Transverse colon (tissue), 4 donors: Measurements from ENCODE around the gene FXYD7. TPM values are rescaled to one million over a fixed set of nuclear protein-coding genes. Genes with fewer than 3 reads are reported as not detected.

ENCODE experiments used
- DNase-seq: peaks from one replicate; pipeline ENCODE4 v3.0.0-alpha.2; 2019
- H3K27ac ChIP-seq, 4 donors: fragments of 200-600 bp; sonication (generic); 2 replicates each; pipeline ENCODE4 v1.5.1; 2016 to 2018; ENCODE audit warnings: inconsistent platforms in 4 of 4
- H3K27me3 ChIP-seq: fragments of 200-600 bp; sonication (generic); 2 replicates; pipeline ENCODE4 v1.5.1; 2017; ENCODE audit warnings: inconsistent platforms
- H3K36me3 ChIP-seq, 4 donors: fragments of 200-600 bp; sonication (generic); 2 replicates each; pipeline ENCODE4 v1.5.1; 2017 to 2019; ENCODE audit warnings: inconsistent platforms in 4 of 4
- H3K4me1 ChIP-seq, 4 donors: fragments of 200-600 bp; sonication (generic); 2 replicates each; pipeline ENCODE4 v1.5.1; 2017 to 2020; ENCODE audit warnings: inconsistent platforms in 4 of 4
- H3K4me3 ChIP-seq, 4 donors: fragments of 200-600 bp; sonication (generic); 1 replicate in 1 of 4; 2 replicates in 3 of 4; pipeline versions ENCODE4 v1.5.1 to v1.6.1; 2017 to 2019; ENCODE audit warnings: inconsistent platforms in 4 of 4
- H3K9me3 ChIP-seq, 2 donors: fragments of 200-600 bp; sonication (generic); 2 replicates each; pipeline ENCODE4 v1.5.1; 2017 to 2019; ENCODE audit warnings: inconsistent platforms in 2 of 2
- EP300 ChIP-seq: sonication (generic); formaldehyde crosslinking; IDR thresholded peaks from one replicate; pipeline ENCODE4 v1.6.1; 2017; ENCODE audit warnings: antibody characterized with exemption, low read depth
- POLR2A ChIP-seq: fragments of 450-650 bp; IDR thresholded peaks from one replicate; pipeline ENCODE4 v1.6.1; 2016; ENCODE audit warnings: antibody characterized with exemption, mild to moderate bottlenecking, moderate library complexity
- POLR2AphosphoS5 ChIP-seq, 3 donors: sonication (generic); formaldehyde crosslinking; IDR thresholded peaks; one replicate each; pipeline ENCODE4 v1.6.1; 2016; ENCODE audit warnings: antibody characterized with exemption in 3 of 3
- WGBS, 2 donors: methylation state at CpG; one replicate each; pipeline ENCODE4 v1.1.5; 2018; ENCODE audit warnings: low coverage in 1 of 2; 5-methylcytosine and 5-hydroxymethylcytosine counted together
- in situ Hi-C, 4 donors: fragments of 200-750 bp; cut with MboI; loops; one replicate each; pipeline versions ENCODE4 v1.15.0 to v1.15.1; 2017; ENCODE audit warnings: low sequenced_read_pairs in 3 of 4, low pct_ligation_motif_present in 1 of 4, low pct_unique_long_range_greater_than_20kb in 1 of 4
- intact Hi-C: fragments of 100-400 bp; cut with DNase I; formaldehyde crosslinking; loops from one replicate; pipeline ENCODE4 v1.15.1; 2023; ENCODE audit warnings: low total_unique reads
- total RNA-seq, 4 donors: library from RNA; depleted of rRNA; stranded (reverse); fragments of >200 nt; gene quantifications; one replicate each; pipeline ENCODE4 v1.1.0, GENCODE V29; 2016
- TF ChIP-seq, protein P1 (sequence below), 5 experiments: fragments of 200-600 bp in 3 of 5; fragments of 450-650 bp in 2 of 5; sonication (generic) in 3 of 5; IDR thresholded peaks; 1 replicate in 2 of 5; 2 replicates in 3 of 5; pipeline ENCODE4 v1.5.1; 2016 to 2017; ENCODE audit warnings: antibody characterized with exemption in 5 of 5, inconsistent platforms in 3 of 5, mild to moderate bottlenecking in 2 of 5, moderate library complexity in 1 of 5

The FXYD7 gene
- total RNA-seq, 4 donors from 2014 or later: not detected

DNA sequence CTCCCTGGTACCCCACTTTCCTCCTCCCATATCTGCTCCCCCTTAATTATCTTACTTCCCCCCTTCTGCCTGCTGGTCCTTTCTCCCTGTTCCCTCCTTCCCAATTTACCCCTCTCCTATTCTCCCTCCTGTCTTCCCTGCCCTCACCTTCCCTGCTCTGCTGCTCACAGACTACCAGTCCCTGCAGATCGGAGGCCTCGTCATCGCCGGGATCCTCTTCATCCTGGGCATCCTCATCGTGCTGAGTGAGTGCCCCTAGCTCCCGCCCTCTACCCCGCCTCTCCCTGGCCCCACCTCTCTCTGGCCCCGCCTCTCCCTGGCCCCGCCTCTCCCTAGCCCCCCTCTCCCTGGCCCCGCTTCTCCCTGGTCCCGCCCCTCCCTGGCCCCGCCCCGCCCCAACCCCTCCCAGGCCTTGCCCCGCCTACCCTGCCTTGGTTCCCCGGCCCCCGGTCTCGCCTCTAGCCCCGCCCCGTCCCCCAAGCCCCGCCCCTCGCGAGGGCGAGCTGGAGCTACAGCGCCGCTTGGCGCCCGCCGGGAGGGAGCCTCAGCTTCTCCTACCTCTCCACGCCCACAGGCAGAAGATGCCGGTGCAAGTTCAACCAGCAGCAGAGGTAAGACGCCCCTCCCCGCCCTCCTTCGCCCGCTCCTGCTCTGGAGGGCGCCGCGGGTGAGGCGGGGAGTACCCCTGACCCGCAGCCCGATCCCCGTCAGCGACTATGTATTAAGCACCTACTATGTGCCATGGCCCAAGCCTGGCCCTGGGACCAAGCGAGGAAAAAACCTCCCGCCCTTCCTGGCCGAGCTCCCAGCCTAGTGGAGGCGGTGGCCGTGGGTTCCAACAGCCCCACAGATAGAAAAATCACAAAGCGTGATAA, 1.9 kb upstream of the FXYD7 start:
- in situ Hi-C loops (no loop called here), intact Hi-C loops (no loop called here)
- no peaks in the 10 kb centered on the region for H3K9me3 ChIP-seq
- DNase-seq: peak; percentile 97
- TF ChIP-seq EP300 (no peak), POLR2AphosphoS5 (IDR thresholded peaks at IDR 0.05) (peak; percentile 74 to 90 (median 80)), POLR2A (peak; percentile 80)
- TF ChIP-seq, protein P1, sequence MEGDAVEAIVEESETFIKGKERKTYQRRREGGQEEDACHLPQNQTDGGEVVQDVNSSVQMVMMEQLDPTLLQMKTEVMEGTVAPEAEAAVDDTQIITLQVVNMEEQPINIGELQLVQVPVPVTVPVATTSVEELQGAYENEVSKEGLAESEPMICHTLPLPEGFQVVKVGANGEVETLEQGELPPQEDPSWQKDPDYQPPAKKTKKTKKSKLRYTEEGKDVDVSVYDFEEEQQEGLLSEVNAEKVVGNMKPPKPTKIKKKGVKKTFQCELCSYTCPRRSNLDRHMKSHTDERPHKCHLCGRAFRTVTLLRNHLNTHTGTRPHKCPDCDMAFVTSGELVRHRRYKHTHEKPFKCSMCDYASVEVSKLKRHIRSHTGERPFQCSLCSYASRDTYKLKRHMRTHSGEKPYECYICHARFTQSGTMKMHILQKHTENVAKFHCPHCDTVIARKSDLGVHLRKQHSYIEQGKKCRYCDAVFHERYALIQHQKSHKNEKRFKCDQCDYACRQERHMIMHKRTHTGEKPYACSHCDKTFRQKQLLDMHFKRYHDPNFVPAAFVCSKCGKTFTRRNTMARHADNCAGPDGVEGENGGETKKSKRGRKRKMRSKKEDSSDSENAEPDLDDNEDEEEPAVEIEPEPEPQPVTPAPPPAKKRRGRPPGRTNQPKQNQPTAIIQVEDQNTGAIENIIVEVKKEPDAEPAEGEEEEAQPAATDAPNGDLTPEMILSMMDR (IDR thresholded peaks at IDR 0.05): peak; percentile 36 to 66 (median 49)
- H3K4me1 ChIP-seq: peaks cover 15 to 62% (median 34%) of the 10 kb centered on the region in 4 donors
- H3K27ac ChIP-seq: peak overlapping the region; percentile 72 to 91 (median 78)
- WGBS, 2 donors: 3 to 7% methylated on average over 4 to 27 of the region's 48 CpGs
- H3K36me3 ChIP-seq: no peaks in the 10 kb centered on the region
- H3K27me3 ChIP-seq: peaks cover 24% of the 10 kb centered on the region
- peak overlapping the region; percentile 2 to 45 (median 14) for H3K4me3 ChIP-seq

DNA sequence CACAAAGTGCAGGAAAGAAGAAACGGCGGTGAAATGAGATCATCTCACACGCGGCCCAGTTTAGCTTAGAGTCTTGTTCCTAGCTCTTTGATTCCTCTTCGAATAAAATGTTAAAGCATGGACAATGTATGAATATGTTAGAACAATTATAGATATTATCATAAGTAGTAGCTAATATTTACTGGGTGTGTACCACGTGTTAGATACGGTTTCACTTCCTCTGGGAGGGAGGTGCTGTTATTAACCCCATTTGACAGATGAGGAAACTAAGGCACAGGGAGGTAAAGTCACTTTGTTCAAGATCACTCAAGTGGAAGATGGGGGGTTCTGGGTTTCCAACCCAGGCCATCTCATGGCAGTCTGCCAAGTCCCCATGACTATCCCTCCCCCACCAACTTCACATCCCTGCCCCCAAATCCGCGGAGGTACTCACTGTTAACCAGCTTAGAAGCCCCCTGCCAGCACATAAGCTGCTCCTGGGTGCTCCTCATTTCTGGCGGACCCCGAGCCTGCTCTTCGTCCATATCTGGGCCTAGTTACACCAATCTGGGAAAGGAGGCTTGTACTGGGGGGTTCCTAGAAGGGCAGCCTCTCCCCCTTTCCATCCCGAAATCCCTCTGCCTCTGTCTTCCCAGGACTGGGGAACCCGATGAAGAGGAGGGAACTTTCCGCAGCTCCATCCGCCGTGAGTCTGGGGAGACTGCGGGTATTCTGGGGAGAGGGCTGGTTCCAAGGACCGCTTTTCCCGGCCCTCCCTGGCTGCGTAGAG, 1.0 kb upstream of the FXYD7 start:
- DNase-seq: no peak

DNA sequence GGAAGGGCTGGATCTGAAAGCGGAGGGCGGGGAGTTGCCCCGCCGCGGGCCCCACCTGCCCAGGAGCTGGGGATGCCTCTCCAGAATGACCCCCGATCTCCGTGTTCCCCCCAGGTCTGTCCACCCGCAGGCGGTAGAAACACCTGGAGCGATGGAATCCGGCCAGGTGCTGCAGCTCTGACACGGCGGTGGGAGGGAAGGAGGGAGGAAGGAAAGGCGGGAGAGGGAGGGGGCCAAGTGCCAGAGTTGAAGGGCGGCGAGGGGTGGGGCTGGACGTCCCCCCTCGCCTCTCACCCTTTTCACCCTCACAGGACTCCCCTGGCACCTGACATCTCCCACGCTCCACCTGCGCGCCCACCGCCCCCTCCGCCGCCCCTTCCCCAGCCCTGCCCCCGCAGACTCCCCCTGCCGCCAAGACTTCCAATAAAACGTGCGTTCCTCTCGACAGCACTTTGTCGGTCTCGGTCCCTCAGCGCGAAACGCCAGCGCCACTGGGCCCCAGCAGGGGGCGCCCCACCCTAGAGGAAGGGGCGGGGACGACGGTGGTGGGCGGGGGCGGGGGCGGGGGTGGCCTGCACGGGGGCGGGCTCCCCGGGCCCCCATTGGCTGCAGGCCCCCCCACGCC, 337 bp upstream of the FXYD7 start:
- in situ Hi-C loops: no loop called here
- 3% methylated on average over 23 of the region's 46 CpGs; no CpG with 5 or more reads in 1 of the 2 donors for WGBS, 2 donors
- TF ChIP-seq, protein P1 (IDR thresholded peaks at IDR 0.05): peak in 3 of 5 experiments; percentile 71 to 81 (median 80)
- no peak for TF ChIP-seq POLR2AphosphoS5 (IDR thresholded peaks at IDR 0.05)
- Histone ChIP-seq H3K4me1 (peaks cover 9 to 47% (median 32%) of the 10 kb centered on the region in 4 donors), H3K27me3 (peaks cover 24% of the 10 kb centered on the region), H3K36me3 (no peaks in the 10 kb centered on the region), H3K4me3 (peak overlapping the region in 1 of 4 donors; percentile 43), H3K27ac (no peak overlapping the region), H3K9me3 (no peaks in the 10 kb centered on the region)
- peak; percentile 67 for DNase-seq
- intact Hi-C loops: no loop called here

More for the DNA sequence above, 1.0 kb upstream of the FXYD7 start:
- TF ChIP-seq POLR2AphosphoS5 (IDR thresholded peaks at IDR 0.05) (no peak), EP300 (no peak), POLR2A (no peak)
- TF ChIP-seq, protein P1 (IDR thresholded peaks at IDR 0.05): no peak
- WGBS, 2 donors: 24 to 25% methylated on average over 7 to 21 of the region's 21 CpGs
- no peaks in the 10 kb centered on the region for H3K36me3 ChIP-seq
- H3K27ac ChIP-seq: peak overlapping the region in 2 of 4 donors; percentile 22 to 57
- in situ Hi-C loops: no loop called here
- intact Hi-C loops: no loop called here
- H3K4me1 ChIP-seq: peaks cover 14 to 54% (median 33%) of the 10 kb centered on the region in 4 donors
- peak overlapping the region in 1 of 4 donors; percentile 43 for H3K4me3 ChIP-seq
- H3K9me3 ChIP-seq: no peaks in the 10 kb centered on the region
- H3K27me3 ChIP-seq: peaks cover 24% of the 10 kb centered on the region

DNA sequence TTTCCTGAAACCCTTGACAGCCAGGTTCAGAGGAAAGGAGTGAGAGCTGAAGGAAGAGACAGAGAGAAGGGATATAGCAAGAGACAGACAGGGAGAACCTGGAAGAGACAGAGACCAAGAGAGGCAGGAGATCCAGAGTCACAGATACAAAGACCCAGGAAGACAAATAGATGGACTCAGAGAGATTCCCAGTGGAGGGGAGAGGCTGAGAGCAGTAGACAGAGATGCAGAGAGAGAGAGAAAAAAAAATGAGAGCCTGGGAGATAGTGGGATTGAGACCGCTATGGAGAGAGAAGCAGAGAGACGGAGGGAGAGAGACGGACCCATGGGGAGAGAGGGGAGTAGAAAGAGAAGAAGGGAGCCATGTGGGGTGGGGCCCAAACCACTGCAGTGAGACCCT, 763 bp downstream of the FXYD7 start:
- no peak overlapping the region for H3K4me3 ChIP-seq
- intact Hi-C loops (no loop called here), in situ Hi-C loops (no loop called here)
- no peak overlapping the region for H3K27ac ChIP-seq
- no peak for TF ChIP-seq POLR2A
- no peak for TF ChIP-seq POLR2AphosphoS5 (IDR thresholded peaks at IDR 0.05)
- no peak for TF ChIP-seq EP300
- TF ChIP-seq, protein P1 (IDR thresholded peaks at IDR 0.05): no peak
- no peaks in the 10 kb centered on the region for H3K9me3 ChIP-seq
- DNase-seq: no peak
- WGBS, 2 donors: 54 to 55% methylated on average over 3 of the region's 3 CpGs
- peaks cover 9 to 37% (median 30%) of the 10 kb centered on the region in 4 donors for H3K4me1 ChIP-seq
- H3K27me3 ChIP-seq: peaks cover 24% of the 10 kb centered on the region
- H3K36me3 ChIP-seq: no peaks in the 10 kb centered on the region
